Measurements from ENCODE around the gene PKN2.

- no peak for TF ChIP-seq CTCF (IDR thresholded peaks at IDR 0.05)
- TF ChIP-seq POLR2A (IDR thresholded peaks at IDR 0.05) = no peak
- TF ChIP-seq POLR2AphosphoS5 (IDR thresholded peaks at IDR 0.05) = no peak
- no peak for TF ChIP-seq EP300 (IDR thresholded peaks at IDR 0.05)
Observed at GRCh38 chr1:88730132-88730675, 46.1 kb downstream of the PKN2 start.

Measured in gastroesophageal sphincter (tissue), 3 donors.